Sigmoid colon (tissue), 4 donors: ENCODE results near the gene VEZF1.

Source experiments
- CTCF ChIP-seq, 4 experiments: fragments of 450-650 bp in 3 of 4; fragments of 200-600 bp in 1 of 4; IDR thresholded peaks; one replicate each; pipeline ENCODE4 v1.5.1; 2016 to 2019; ENCODE audit warnings: antibody characterized with exemption in 4 of 4, mild to moderate bottlenecking in 3 of 4, moderate library complexity in 2 of 4
- POLR2AphosphoS5 ChIP-seq, 4 donors: sonication (generic); formaldehyde crosslinking; IDR thresholded peaks; one replicate each; pipeline ENCODE4 v1.6.1; 2017; ENCODE audit warnings: antibody characterized with exemption in 4 of 4

GRCh38 chr17:57924677-57925076 lies 63.4 kb downstream of the VEZF1 start:
- TF ChIP-seq POLR2AphosphoS5 (IDR thresholded peaks at IDR 0.05) (no peak), CTCF (IDR thresholded peaks at IDR 0.05) (no peak)
